Measurements from ENCODE around the gene RABL6.

RABL6 gene

DNA sequence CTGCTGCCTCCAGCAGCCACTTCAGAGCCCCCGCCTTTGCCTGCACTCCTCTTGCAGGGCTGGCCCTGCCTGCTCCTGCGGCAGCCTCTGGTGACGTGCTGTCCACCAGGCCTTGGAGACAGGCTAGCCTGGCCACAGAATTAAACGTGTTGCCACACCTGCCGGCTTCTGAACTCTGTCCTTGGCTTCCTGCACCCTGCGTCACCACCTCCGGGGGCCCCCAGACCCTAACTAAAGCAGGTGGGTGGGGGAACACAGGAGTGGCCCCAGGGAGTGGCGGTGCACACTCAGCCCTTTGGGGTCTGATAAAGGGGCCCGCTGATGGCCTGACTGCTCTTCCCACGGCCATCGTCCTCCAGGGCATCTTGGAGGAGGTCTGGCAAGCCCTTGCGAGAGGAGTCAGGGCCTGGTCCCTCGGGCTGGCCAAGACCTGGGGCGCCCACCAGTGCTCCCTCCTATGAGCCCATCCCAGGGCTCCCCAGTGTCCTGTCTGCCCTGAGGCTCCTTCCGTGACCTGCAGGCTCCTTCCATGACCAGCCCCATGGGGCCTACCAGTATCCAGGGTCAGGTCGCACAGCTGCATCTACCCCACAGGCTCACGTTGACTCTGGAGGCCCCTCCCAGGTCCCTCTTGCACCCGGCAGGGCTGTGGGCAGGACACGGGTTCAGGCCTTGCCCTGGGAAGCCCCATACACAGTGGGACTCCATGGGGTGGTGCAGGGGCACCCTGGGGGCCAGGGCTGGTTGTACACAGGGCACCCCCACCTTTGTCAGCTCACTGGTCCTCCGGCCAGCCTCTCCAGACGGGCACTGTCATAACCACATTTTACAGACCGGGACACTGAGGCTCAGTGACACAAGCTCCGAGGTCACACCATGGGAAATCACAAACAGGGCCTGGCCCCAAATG, 43.4 kb downstream of the RABL6 start:
- TF ChIP-seq ZFX (IDR thresholded peaks at IDR 0.05): no peak
- TF ChIP-seq, protein P1, sequence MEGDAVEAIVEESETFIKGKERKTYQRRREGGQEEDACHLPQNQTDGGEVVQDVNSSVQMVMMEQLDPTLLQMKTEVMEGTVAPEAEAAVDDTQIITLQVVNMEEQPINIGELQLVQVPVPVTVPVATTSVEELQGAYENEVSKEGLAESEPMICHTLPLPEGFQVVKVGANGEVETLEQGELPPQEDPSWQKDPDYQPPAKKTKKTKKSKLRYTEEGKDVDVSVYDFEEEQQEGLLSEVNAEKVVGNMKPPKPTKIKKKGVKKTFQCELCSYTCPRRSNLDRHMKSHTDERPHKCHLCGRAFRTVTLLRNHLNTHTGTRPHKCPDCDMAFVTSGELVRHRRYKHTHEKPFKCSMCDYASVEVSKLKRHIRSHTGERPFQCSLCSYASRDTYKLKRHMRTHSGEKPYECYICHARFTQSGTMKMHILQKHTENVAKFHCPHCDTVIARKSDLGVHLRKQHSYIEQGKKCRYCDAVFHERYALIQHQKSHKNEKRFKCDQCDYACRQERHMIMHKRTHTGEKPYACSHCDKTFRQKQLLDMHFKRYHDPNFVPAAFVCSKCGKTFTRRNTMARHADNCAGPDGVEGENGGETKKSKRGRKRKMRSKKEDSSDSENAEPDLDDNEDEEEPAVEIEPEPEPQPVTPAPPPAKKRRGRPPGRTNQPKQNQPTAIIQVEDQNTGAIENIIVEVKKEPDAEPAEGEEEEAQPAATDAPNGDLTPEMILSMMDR (conservative IDR thresholded peaks at IDR 0.05): no peak
- no peak overlapping the region for H3K27ac ChIP-seq

- no peak for TF ChIP-seq ZFX (IDR thresholded peaks at IDR 0.05)
- TF ChIP-seq, protein P1 (conservative IDR thresholded peaks at IDR 0.05): no peak
- H3K27ac ChIP-seq: no peak within 1 kb of the TSS
These were observed 44.4 kb downstream of the RABL6 start, which contains the start of gene MAMDC4 for GRCh38 chr9:136851941-136852663. Gene MAMDC4, plus strand, starts transcription at chr9:136852346. Its CDS starts 71 bp downstream, at chr9:136852417.

DNA sequence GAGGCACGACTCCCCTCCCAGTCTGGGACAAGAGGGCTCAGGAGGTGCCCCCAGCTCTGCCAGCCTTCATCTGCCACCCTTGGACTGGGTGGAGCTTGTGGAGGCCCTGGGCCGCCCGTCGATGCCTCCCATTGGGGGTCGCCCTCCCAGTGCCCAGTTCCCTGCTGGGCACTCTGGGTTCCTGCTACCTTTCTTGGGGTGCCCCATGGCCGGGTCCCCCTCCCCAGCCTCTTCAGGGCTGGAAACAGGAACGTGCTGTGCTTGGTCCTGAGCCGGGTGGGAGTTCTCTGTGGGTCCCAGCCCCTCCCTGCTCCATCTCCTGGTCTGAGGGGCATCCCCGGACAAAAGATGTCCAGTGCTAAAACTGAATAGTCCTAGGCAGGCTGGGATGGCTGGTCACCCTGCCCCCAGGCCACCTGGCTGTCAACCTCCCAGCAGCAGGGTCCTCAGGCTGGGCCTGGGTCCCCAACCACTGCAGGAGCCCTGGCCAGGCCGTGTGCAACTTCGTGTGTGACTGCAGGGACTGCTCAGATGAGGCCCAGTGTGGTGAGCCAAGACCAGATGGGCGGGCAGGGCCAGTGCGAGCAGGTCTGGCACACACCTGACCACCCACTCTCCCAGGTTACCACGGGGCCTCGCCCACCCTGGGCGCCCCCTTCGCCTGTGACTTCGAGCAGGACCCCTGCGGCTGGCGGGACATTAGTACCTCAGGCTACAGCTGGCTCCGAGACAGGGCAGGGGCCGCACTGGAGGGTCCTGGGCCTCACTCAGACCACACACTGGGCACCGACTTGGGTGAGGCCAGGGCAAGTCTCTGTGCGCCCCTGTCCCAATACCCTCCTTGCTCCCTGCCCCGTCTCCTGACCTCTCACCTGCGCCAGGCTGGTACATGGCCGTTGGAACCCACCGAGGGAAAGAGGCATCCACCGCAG, 45.2 kb downstream of the RABL6 start:
- H3K27ac ChIP-seq: no peak overlapping the region
- TF ChIP-seq, protein P1 (conservative IDR thresholded peaks at IDR 0.05): no peak
- TF ChIP-seq ZFX (IDR thresholded peaks at IDR 0.05): no peak

DNA sequence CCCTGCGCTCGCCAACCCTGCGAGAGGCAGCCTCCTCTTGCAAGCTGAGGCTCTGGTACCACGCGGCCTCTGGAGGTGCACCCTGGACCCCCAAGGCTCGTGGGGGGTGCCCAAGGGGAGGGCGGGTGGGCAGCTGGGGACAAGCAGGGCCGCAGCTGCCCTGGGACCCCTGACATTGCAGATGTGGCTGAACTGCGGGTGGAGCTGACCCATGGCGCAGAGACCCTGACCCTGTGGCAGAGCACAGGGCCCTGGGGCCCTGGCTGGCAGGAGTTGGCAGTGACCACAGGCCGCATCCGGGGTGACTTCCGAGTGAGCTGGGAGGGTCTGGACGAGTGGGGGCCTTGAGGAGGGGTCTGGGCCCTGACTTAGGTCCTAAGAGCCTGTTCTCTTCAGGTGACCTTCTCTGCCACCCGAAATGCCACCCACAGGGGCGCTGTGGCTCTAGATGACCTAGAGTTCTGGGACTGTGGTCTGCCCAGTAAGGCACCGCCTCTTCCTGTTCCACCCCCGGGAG, 45.9 kb downstream of the RABL6 start:
- no peak for TF ChIP-seq ZFX (IDR thresholded peaks at IDR 0.05)
- TF ChIP-seq, protein P1 (conservative IDR thresholded peaks at IDR 0.05): no peak; the same call in 1 of the 2 replicates
- no peak overlapping the region for H3K27ac ChIP-seq

DNA sequence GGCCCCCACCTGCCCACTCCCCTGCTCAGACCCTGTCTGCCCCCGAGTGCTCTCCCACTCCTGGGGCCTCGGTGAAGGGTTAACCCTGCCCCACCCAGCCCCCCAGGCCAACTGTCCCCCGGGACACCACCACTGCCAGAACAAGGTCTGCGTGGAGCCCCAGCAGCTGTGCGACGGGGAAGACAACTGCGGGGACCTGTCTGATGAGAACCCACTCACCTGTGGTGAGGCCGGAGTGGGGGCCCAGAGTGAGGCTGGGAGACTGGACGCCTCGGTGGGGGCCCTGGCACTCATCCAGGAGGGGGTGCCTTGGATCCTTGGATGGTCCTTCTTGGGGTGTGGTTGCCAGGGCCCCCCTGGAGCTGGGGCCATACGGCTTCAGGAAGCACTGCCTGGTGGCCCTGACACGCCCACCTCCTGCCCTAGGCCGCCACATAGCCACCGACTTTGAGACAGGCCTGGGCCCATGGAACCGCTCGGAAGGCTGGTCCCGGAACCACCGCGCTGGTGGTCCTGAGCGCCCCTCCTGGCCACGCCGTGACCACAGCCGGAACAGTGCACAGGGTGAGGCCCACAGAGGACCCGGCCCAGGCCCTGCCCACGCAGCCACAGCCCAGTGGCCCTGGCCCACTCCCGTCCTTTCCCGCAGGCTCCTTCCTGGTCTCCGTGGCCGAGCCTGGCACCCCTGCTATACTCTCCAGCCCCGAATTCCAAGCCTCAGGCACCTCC, 46.5 kb downstream of the RABL6 start:
- H3K27ac ChIP-seq: no peak overlapping the region
- TF ChIP-seq, protein P1 (conservative IDR thresholded peaks at IDR 0.05): no peak
- no peak for TF ChIP-seq ZFX (IDR thresholded peaks at IDR 0.05)

- TF ChIP-seq ZFX (IDR thresholded peaks at IDR 0.05): no peak
- TF ChIP-seq, protein P1 (conservative IDR thresholded peaks at IDR 0.05): no peak
- H3K27ac ChIP-seq: no peak overlapping the region
These were observed 47.2 kb downstream of the RABL6 start for GRCh38 chr9:136854842-136855460.

All from C4-2B (cell line).